Spleen (tissue), 7 donors: ENCODE measurements around the gene ABCA13.

Experiments
- CTCF ChIP-seq, 11 experiments: fragments of 200-600 bp in 7 of 11; fragments of 450-650 bp in 4 of 11; sonication (generic) in 4 of 11; IDR thresholded peaks in 8 of 11; conservative IDR thresholded peaks in 3 of 11; 1 replicate in 7 of 11; 2 replicates in 4 of 11; pipeline versions ENCODE4 v1.4.0 to v1.8.0; 2016 to 2021; ENCODE audit warnings: antibody characterized with exemption in 11 of 11, inconsistent platforms in 4 of 11, mild to moderate bottlenecking in 1 of 11
- POLR2AphosphoS5 ChIP-seq, 3 donors: sonication (generic); formaldehyde crosslinking; IDR thresholded peaks; one replicate each; pipeline ENCODE4 v1.5.1; 2017; ENCODE audit warnings: antibody characterized with exemption in 3 of 3
- donor health status: DM: no; HTN: no; CAD: no; lungs with moderate emphysema.
- donor health status: DM: no; HTN: no; CAD: no.
- donor health status: DM: no; HTN: no; CAD: no.

GRCh38 chr7:48132792-48133191 is 38.5 kb upstream of the ABCA13 start:
- TF ChIP-seq CTCF (IDR thresholded peaks at IDR 0.05 in 8 of 11, conservative IDR thresholded peaks at IDR 0.05 in 3 of 11) (no peak), POLR2AphosphoS5 (IDR thresholded peaks at IDR 0.05) (no peak)
